NCI-H2196 treated with DMSO at 0.1 percent for 48 hours (cell line): ENCODE measurements around the gene CUL9.
"Not testable (repeated sequence)": the region's sequence is repeated elsewhere in the genome, so short reads cannot be mapped to it uniquely, and the experiment has no call there.

Source experiments
- DNase-seq: peaks from one replicate; lab custom pipeline; 2025; ENCODE audit not compliant: unreplicated experiment; lab: John Stamatoyannopoulos, UW

Gene CUL9

GRCh38 chr6:43181942-43182860, at the start of gene CUL9:
Gene CUL9, plus strand, starts transcription at chr6:43182196. Its CDS starts 2,115 bp downstream, at chr6:43184311.
- DNase-seq: peak; percentile 51

GRCh38 chr6:43138267-43138666, 43.7 kb upstream of the CUL9 start:
- DNase-seq: no peak

GRCh38 chr6:43139973-43140372, 42.0 kb upstream of the CUL9 start:
- not testable (repeated sequence) for DNase-seq

GRCh38 chr6:43141644-43142043, 40.4 kb upstream of the CUL9 start:
- DNase-seq: no peak

GRCh38 chr6:43142101-43142500, 39.9 kb upstream of the CUL9 start:
- no peak for DNase-seq

GRCh38 chr6:43143235-43144128, 38.5 kb upstream of the CUL9 start:
- peak; percentile 66 for DNase-seq

GRCh38 chr6:43144879-43145278, 37.1 kb upstream of the CUL9 start:
- no peak for DNase-seq

GRCh38 chr6:43146261-43146660, 35.7 kb upstream of the CUL9 start:
- no peak for DNase-seq

GRCh38 chr6:43146709-43147688, 35.0 kb upstream of the CUL9 start:
- DNase-seq: no peak

- no peak for DNase-seq
These were observed 34.1 kb upstream of the CUL9 start for GRCh38 chr6:43147691-43148477.

GRCh38 chr6:43149265-43149664, 32.7 kb upstream of the CUL9 start:
- DNase-seq: no peak

GRCh38 chr6:43150051-43150751, 31.8 kb upstream of the CUL9 start:
- peak; percentile 71 for DNase-seq

- DNase-seq: no peak
These were observed 22.4 kb upstream of the CUL9 start for GRCh38 chr6:43159599-43159998.

GRCh38 chr6:43163899-43164298, 18.1 kb upstream of the CUL9 start:
- no peak for DNase-seq

- DNase-seq: peak; percentile 82
These were observed 11.5 kb upstream of the CUL9 start for GRCh38 chr6:43170417-43170930.

- peak; percentile 97 for DNase-seq
These were observed 10.9 kb upstream of the CUL9 start, which contains the start of gene SRF for GRCh38 chr6:43170931-43171706. Gene SRF, plus strand, starts transcription at chr6:43171269. Its CDS starts 388 bp downstream, at chr6:43171657.

- no peak for DNase-seq
These were observed 10.3 kb upstream of the CUL9 start for GRCh38 chr6:43171707-43172103.
